ENCODE results near the gene NUP133. TPM values are rescaled to one million over a fixed set of nuclear protein-coding genes. Genes with fewer than 3 reads are reported as not detected.

NUP133 gene
- 28.4 and 30.3 TPM in 2 replicates for total RNA-seq

GRCh38 chr1:229507951-229508822, at the start of gene NUP133:
NUP133 (minus strand) TSS chr1:229508341; CDS start chr1:229508249, 92 bp downstream.

GRCh38 chr1:229434005-229434640, 74.0 kb downstream of the NUP133 start, which contains the start of gene ACTA1:
ACTA1 (minus strand) TSS chr1:229434094; CDS start chr1:229433115, 979 bp downstream.

Other genes with a start within 250 kb of the NUP133 start
- 26.2 and 52.2 TPM in 2 replicates for gene RAB4A, start 237.2 kb downstream of the NUP133 start, total RNA-seq
- 4.9 and 5.8 TPM in 2 replicates for gene CCSAP, start 165.3 kb downstream of the NUP133 start, total RNA-seq
- not detected in 2 replicates for gene ACTA1, start 74.2 kb downstream of the NUP133 start, total RNA-seq
- 13.0 and 14.9 TPM in 2 replicates for gene ABCB10, start 50.4 kb upstream of the NUP133 start, total RNA-seq
- gene TAF5L, start 117.8 kb upstream of the NUP133 start, total RNA-seq, result 8.9 and 11.2 TPM in 2 replicates
- 6.1 and 6.6 TPM in 2 replicates for gene URB2, start 117.9 kb upstream of the NUP133 start, total RNA-seq